ENCODE measurements around the gene COPZ2. TPM values are rescaled to one million over a fixed set of nuclear protein-coding genes. Genes with fewer than 3 reads are reported as not detected.

COPZ2 gene
- total and polyA plus RNA-seq, 11 donors, result 13.2 to 64.3 (median 48.2) TPM

DNA sequence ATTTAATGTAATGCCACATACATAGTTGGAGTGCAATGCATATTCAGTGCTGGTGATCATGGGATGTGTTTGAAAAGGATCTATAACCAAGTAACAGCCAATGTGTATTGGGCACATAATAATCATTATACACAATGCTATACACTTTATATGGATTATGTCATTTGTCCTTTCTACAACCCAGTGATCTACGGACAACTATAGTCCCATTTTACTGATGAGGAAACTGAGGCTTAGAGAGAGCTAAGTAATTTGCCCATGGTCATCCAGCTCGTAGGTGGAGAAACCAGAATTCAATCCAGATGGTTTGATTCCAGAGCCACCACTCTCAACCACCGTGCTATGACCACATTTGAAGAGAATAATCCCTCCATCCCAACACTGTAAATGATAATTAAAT lies 27.4 kb downstream of the COPZ2 start:
- no peak overlapping the region for H3K27ac ChIP-seq
- intact Hi-C loops (cut with DNase I), result loop anchor here in 1 of 10 donors (10.0 kb wide), 1 partner anchor 165 kb away; the partner anchor contains the start of gene SCRN2
- peaks cover 0 to 51% (median 20%) of the 10 kb centered on the region in 9 donors for H3K27me3 ChIP-seq
- ATAC-seq (no peak), DNase-seq (peak in 1 of 5 donors; percentile 1)
- H3K9me3 ChIP-seq, result no peaks in the 10 kb centered on the region
- TF ChIP-seq CTCF (IDR thresholded peaks at IDR 0.05) (no peak), POLR2A (IDR thresholded peaks at IDR 0.05) (no peak)
- H3K4me1 ChIP-seq, result peaks cover 0 to 21% (median 7%) of the 10 kb centered on the region in 12 donors
- no peaks in the 10 kb centered on the region for H3K36me3 ChIP-seq
- H3K4me3 ChIP-seq, result no peak overlapping the region
- WGBS, 4 donors, result 90 to 99% (median 91%) methylated on average over 3 of the region's 3 CpGs

DNA sequence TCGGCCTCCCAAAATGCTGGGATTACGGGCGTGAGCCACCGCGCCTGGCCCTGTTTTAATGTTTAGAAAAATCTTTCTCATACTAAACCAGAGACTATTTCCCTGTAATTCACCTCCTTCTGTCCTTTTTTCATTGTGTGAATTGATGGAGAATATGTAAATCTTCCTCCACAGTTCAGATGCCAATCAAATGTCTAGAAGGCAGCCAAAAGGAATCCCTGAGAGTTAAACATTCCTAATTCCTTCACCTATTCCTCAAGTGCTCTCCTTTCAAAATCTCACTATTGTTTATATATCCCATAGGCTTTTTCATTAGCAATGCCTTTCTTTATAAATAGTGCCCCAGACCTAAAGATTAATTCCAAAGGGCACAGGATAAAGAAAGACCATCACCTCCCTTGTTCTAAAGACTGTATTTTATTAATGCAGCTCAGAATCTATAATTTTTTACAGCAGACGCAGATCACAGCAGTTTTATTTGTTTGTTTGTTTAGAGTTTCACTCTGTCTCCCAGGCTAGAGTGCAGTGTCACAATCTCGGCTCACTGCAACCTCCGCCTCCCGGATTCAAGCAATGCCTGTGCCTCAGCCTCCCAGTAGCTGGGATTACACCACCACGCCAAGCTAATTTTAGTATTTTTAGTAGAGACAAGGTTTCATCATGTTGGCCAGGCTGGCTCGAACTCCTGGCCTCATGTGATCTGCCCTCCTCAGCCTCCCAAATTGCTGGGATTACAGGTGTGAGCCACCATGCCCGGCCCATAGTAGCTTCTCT lies 30.5 kb downstream of the COPZ2 start:
- no peak overlapping the region for H3K27ac ChIP-seq
- TF ChIP-seq CTCF (IDR thresholded peaks at IDR 0.05) (no peak), POLR2A (IDR thresholded peaks at IDR 0.05) (no peak)
- H3K4me1 ChIP-seq, result peaks cover 0 to 44% (median 14%) of the 10 kb centered on the region in 12 donors
- peaks cover 0 to 39% (median 9%) of the 10 kb centered on the region in 9 donors for H3K27me3 ChIP-seq
- 88 to 91% (median 88%) methylated on average over 12 of the region's 12 CpGs for WGBS, 4 donors
- no peak overlapping the region for H3K4me3 ChIP-seq
- no peaks in the 10 kb centered on the region for H3K36me3 ChIP-seq
- peak in 1 of 5 donors; percentile 1 for DNase-seq
- no peak for ATAC-seq
- H3K9me3 ChIP-seq, result no peaks in the 10 kb centered on the region
- intact Hi-C loops (cut with DNase I), result no loop called here

DNA sequence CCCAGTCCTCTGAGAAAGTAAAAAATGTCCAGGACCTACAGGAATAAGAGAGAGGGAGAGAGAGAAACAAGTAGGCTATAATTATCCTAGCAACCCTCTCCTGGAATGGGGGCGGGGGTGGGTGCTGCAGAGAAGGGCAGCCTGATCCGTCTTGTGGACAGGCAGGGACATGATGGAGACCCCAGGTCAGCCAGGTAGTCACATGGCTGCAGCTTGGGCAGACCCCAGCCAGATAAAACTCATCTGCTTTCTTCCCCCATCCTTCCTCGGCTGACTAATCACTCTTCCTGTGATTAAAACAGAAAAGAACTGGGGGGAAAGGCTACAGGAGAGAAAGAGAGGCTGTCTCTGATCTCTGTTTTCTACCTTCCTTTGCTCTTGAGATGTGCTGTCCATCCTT lies 32.6 kb downstream of the COPZ2 start:
- Histone ChIP-seq H3K4me1 (peaks cover 0 to 55% (median 8%) of the 10 kb centered on the region in 12 donors), H3K9me3 (no peaks in the 10 kb centered on the region)
- 30 to 50% (median 36%) methylated on average over 3 of the region's 3 CpGs for WGBS, 4 donors

More for the DNA sequence above, 32.6 kb downstream of the COPZ2 start:
- Histone ChIP-seq H3K27ac (peak overlapping the region in 1 of 12 donors; percentile 94), H3K4me3 (no peak overlapping the region), H3K36me3 (no peaks in the 10 kb centered on the region), H3K27me3 (peaks cover 0 to 19% (median 0%) of the 10 kb centered on the region in 9 donors)
- ATAC-seq (no peak), DNase-seq (no peak)
- TF ChIP-seq CTCF (IDR thresholded peaks at IDR 0.05) (no peak), POLR2A (IDR thresholded peaks at IDR 0.05) (no peak)
- intact Hi-C loops (cut with DNase I), result no loop called here
